ENCODE results near the gene HOXC9.
A peak's percentile ranks its signal among the peaks of the same experiment; 100 is the strongest.

The HOXC9 gene

DNA sequence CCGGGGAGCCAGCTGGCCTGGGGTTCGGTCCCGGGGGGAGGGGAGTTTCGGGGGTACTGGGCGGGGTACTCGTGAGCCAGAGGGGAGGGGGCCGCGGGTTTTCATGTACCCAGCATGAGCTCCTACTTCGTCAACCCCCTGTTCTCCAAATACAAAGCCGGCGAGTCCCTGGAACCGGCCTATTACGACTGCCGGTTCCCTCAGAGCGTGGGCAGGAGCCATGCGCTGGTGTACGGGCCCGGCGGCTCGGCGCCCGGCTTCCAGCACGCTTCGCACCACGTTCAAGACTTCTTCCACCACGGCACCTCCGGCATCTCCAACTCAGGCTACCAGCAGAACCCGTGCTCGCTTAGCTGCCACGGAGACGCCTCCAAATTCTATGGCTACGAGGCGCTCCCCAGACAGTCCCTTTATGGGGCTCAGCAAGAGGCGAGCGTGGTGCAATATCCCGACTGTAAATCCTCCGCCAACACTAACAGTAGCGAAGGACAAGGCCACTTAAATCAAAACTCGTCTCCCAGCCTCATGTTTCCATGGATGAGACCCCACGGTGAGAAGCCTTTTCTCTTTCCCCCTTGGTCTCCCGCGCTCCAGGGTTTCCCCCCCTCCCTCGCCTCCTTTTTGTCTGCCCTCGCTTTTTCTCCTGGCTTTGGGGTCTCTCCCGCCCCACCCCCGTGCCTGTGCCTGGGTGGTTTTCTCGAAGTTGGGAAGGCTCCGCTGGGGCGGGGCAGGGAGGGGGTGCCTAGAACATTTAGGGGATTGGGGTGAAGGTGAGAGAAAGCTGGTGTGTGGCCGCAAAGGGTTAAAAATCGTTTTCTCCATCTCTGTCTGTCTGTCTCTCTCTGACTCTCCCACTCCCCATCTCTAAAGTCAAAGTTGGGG is 9.5 kb downstream of the HOXC9 start (continued):
- TF ChIP-seq, protein P1, sequence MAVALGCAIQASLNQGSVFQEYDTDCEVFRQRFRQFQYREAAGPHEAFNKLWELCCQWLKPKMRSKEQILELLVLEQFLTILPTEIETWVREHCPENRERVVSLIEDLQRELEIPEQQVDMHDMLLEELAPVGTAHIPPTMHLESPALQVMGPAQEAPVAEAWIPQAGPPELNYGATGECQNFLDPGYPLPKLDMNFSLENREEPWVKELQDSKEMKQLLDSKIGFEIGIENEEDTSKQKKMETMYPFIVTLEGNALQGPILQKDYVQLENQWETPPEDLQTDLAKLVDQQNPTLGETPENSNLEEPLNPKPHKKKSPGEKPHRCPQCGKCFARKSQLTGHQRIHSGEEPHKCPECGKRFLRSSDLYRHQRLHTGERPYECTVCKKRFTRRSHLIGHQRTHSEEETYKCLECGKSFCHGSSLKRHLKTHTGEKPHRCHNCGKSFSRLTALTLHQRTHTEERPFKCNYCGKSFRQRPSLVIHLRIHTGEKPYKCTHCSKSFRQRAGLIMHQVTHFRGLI (tag by site-specific recombination; IDR thresholded peaks at IDR 0.05), result no peak
- TF ChIP-seq, protein P2, sequence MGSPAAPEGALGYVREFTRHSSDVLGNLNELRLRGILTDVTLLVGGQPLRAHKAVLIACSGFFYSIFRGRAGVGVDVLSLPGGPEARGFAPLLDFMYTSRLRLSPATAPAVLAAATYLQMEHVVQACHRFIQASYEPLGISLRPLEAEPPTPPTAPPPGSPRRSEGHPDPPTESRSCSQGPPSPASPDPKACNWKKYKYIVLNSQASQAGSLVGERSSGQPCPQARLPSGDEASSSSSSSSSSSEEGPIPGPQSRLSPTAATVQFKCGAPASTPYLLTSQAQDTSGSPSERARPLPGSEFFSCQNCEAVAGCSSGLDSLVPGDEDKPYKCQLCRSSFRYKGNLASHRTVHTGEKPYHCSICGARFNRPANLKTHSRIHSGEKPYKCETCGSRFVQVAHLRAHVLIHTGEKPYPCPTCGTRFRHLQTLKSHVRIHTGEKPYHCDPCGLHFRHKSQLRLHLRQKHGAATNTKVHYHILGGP (tag by site-specific recombination; IDR thresholded peaks at IDR 0.05), result no peak
- no peak for TF ChIP-seq FEZF1 (tag by site-specific recombination; IDR thresholded peaks at IDR 0.05)
- TF ChIP-seq OSR2 (tag by site-specific recombination; IDR thresholded peaks at IDR 0.05), result no peak
- TF ChIP-seq HOXD13 (CRISPR knock-in tag; IDR thresholded peaks at IDR 0.05; ENCODE audit: borderline replicate concordance), result no peak
- no peak; the same call in 1 of the 2 replicates for TF ChIP-seq ZNF629 (tag by site-specific recombination; IDR thresholded peaks at IDR 0.05)
- TF ChIP-seq SP2 (tag by site-specific recombination; IDR thresholded peaks at IDR 0.05), result no peak
- TF ChIP-seq, protein P3, sequence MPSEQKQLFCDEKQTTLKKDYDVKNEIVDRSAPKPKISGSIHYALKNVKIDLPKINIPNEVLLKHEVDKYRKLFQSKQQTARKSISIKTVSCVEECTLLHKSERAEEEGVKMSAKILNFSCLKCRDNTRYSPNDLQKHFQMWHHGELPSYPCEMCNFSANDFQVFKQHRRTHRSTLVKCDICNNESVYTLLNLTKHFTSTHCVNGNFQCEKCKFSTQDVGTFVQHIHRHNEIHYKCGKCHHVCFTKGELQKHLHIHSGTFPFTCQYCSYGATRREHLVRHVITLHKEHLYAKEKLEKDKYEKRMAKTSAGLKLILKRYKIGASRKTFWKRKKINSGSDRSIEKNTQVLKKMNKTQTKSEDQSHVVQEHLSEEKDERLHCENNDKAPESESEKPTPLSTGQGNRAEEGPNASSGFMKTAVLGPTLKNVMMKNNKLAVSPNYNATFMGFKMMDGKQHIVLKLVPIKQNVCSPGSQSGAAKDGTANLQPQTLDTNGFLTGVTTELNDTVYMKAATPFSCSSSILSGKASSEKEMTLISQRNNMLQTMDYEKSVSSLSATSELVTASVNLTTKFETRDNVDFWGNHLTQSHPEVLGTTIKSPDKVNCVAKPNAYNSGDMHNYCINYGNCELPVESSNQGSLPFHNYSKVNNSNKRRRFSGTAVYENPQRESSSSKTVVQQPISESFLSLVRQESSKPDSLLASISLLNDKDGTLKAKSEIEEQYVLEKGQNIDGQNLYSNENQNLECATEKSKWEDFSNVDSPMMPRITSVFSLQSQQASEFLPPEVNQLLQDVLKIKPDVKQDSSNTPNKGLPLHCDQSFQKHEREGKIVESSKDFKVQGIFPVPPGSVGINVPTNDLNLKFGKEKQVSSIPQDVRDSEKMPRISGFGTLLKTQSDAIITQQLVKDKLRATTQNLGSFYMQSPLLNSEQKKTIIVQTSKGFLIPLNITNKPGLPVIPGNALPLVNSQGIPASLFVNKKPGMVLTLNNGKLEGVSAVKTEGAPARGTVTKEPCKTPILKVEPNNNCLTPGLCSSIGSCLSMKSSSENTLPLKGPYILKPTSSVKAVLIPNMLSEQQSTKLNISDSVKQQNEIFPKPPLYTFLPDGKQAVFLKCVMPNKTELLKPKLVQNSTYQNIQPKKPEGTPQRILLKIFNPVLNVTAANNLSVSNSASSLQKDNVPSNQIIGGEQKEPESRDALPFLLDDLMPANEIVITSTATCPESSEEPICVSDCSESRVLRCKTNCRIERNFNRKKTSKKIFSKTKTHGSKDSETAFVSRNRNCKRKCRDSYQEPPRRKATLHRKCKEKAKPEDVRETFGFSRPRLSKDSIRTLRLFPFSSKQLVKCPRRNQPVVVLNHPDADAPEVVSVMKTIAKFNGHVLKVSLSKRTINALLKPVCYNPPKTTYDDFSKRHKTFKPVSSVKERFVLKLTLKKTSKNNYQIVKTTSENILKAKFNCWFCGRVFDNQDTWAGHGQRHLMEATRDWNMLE (tag by site-specific recombination; conservative IDR thresholded peaks at IDR 0.05; ENCODE audit: low read depth), result no peak
- TF ChIP-seq, protein P4, sequence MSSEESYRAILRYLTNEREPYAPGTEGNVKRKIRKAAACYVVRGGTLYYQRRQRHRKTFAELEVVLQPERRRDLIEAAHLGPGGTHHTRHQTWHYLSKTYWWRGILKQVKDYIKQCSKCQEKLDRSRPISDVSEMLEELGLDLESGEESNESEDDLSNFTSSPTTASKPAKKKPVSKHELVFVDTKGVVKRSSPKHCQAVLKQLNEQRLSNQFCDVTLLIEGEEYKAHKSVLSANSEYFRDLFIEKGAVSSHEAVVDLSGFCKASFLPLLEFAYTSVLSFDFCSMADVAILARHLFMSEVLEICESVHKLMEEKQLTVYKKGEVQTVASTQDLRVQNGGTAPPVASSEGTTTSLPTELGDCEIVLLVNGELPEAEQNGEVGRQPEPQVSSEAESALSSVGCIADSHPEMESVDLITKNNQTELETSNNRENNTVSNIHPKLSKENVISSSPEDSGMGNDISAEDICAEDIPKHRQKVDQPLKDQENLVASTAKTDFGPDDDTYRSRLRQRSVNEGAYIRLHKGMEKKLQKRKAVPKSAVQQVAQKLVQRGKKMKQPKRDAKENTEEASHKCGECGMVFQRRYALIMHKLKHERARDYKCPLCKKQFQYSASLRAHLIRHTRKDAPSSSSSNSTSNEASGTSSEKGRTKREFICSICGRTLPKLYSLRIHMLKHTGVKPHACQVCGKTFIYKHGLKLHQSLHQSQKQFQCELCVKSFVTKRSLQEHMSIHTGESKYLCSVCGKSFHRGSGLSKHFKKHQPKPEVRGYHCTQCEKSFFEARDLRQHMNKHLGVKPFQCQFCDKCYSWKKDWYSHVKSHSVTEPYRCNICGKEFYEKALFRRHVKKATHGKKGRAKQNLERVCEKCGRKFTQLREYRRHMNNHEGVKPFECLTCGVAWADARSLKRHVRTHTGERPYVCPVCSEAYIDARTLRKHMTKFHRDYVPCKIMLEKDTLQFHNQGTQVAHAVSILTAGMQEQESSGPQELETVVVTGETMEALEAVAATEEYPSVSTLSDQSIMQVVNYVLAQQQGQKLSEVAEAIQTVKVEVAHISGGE (tag by site-specific recombination; conservative IDR thresholded peaks at IDR 0.05; ENCODE audit: low read depth), result no peak
- TF ChIP-seq ZNF133 (tag by site-specific recombination; IDR thresholded peaks at IDR 0.05), result no peak
- TF ChIP-seq ZNF792 (tag by site-specific recombination; IDR thresholded peaks at IDR 0.05), result no peak
- no peak for TF ChIP-seq ZNF530 (tag by site-specific recombination; IDR thresholded peaks at IDR 0.05; ENCODE audit: low read depth)
- TF ChIP-seq ZFP37 (tag by site-specific recombination; IDR thresholded peaks at IDR 0.05), result peak; percentile 39; the same call in 1 of the 2 replicates
- TF ChIP-seq, protein P5, sequence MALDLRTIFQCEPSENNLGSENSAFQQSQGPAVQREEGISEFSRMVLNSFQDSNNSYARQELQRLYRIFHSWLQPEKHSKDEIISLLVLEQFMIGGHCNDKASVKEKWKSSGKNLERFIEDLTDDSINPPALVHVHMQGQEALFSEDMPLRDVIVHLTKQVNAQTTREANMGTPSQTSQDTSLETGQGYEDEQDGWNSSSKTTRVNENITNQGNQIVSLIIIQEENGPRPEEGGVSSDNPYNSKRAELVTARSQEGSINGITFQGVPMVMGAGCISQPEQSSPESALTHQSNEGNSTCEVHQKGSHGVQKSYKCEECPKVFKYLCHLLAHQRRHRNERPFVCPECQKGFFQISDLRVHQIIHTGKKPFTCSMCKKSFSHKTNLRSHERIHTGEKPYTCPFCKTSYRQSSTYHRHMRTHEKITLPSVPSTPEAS (tag by site-specific recombination; IDR thresholded peaks at IDR 0.05), result no peak
- TF ChIP-seq ZNF2 (tag by site-specific recombination; IDR thresholded peaks at IDR 0.05), result peak; percentile 21; the same call in 1 of the 2 replicates
- no peak for TF ChIP-seq ZNF837 (tag by site-specific recombination; IDR thresholded peaks at IDR 0.05)
- TF ChIP-seq ZNF184 (tag by site-specific recombination; IDR thresholded peaks at IDR 0.05), result no peak
- TF ChIP-seq, protein P6, sequence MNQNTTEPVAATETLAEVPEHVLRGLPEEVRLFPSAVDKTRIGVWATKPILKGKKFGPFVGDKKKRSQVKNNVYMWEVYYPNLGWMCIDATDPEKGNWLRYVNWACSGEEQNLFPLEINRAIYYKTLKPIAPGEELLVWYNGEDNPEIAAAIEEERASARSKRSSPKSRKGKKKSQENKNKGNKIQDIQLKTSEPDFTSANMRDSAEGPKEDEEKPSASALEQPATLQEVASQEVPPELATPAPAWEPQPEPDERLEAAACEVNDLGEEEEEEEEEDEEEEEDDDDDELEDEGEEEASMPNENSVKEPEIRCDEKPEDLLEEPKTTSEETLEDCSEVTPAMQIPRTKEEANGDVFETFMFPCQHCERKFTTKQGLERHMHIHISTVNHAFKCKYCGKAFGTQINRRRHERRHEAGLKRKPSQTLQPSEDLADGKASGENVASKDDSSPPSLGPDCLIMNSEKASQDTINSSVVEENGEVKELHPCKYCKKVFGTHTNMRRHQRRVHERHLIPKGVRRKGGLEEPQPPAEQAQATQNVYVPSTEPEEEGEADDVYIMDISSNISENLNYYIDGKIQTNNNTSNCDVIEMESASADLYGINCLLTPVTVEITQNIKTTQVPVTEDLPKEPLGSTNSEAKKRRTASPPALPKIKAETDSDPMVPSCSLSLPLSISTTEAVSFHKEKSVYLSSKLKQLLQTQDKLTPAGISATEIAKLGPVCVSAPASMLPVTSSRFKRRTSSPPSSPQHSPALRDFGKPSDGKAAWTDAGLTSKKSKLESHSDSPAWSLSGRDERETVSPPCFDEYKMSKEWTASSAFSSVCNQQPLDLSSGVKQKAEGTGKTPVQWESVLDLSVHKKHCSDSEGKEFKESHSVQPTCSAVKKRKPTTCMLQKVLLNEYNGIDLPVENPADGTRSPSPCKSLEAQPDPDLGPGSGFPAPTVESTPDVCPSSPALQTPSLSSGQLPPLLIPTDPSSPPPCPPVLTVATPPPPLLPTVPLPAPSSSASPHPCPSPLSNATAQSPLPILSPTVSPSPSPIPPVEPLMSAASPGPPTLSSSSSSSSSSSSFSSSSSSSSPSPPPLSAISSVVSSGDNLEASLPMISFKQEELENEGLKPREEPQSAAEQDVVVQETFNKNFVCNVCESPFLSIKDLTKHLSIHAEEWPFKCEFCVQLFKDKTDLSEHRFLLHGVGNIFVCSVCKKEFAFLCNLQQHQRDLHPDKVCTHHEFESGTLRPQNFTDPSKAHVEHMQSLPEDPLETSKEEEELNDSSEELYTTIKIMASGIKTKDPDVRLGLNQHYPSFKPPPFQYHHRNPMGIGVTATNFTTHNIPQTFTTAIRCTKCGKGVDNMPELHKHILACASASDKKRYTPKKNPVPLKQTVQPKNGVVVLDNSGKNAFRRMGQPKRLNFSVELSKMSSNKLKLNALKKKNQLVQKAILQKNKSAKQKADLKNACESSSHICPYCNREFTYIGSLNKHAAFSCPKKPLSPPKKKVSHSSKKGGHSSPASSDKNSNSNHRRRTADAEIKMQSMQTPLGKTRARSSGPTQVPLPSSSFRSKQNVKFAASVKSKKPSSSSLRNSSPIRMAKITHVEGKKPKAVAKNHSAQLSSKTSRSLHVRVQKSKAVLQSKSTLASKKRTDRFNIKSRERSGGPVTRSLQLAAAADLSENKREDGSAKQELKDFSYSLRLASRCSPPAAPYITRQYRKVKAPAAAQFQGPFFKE (tag by site-specific recombination; IDR thresholded peaks at IDR 0.05; ENCODE audit: borderline replicate concordance), result no peak
- no peak for TF ChIP-seq ZNF785 (tag by site-specific recombination; IDR thresholded peaks at IDR 0.05)

All from HEK293 (cell line).